ENCODE results near the gene MFRP. TPM values are rescaled to one million over a fixed set of nuclear protein-coding genes. Genes with fewer than 3 reads are reported as not detected.

MFRP gene
- total and polyA plus RNA-seq, 8 donors: not detected

- H3K9me3 ChIP-seq: no peaks in the 10 kb centered on the region
- H3K27ac ChIP-seq: peak overlapping the region in 3 of 5 donors; percentile 24 to 95 (median 90)
- peaks cover 0 to 5% (median 0%) of the 10 kb centered on the region in 3 donors for H3K27me3 ChIP-seq
- no peak for DNase-seq
- H3K4me3 ChIP-seq: no peak overlapping the region
- intact Hi-C loops (cut with DNase I; ENCODE audit: low total_unique reads): no loop called here
- peaks cover 0 to 52% (median 16%) of the 10 kb centered on the region in 4 donors for H3K4me1 ChIP-seq
- 79 to 87% (median 83%) methylated on average over 11 of the region's 11 CpGs for WGBS, 5 donors
- TF ChIP-seq CTCF (IDR thresholded peaks at IDR 0.05): no peak
- TF ChIP-seq POLR2AphosphoS5 (IDR thresholded peaks at IDR 0.05): no peak
- TF ChIP-seq POLR2A (IDR thresholded peaks at IDR 0.05): no peak
- TF ChIP-seq EP300 (IDR thresholded peaks at IDR 0.05): no peak
- H3K36me3 ChIP-seq: peaks cover 9 to 86% (median 60%) of the 10 kb centered on the region in 4 donors
These were observed 37.1 kb downstream of the MFRP start for GRCh38 chr11:119309411-119309810.

GRCh38 chr11:119307974-119308373 is 38.5 kb downstream of the MFRP start:
- no peak overlapping the region for H3K4me3 ChIP-seq
- TF ChIP-seq POLR2AphosphoS5 (IDR thresholded peaks at IDR 0.05): no peak
- no peak for TF ChIP-seq CTCF (IDR thresholded peaks at IDR 0.05)
- no peak for TF ChIP-seq POLR2A (IDR thresholded peaks at IDR 0.05)
- no peak for TF ChIP-seq EP300 (IDR thresholded peaks at IDR 0.05)
- peaks cover 0 to 42% (median 13%) of the 10 kb centered on the region in 4 donors for H3K4me1 ChIP-seq
- peak overlapping the region in 4 of 5 donors; percentile 48 to 95 (median 74) for H3K27ac ChIP-seq
- no peaks in the 10 kb centered on the region for H3K9me3 ChIP-seq
- intact Hi-C loops (cut with DNase I; ENCODE audit: low total_unique reads): no loop called here
- no peaks in the 10 kb centered on the region for H3K27me3 ChIP-seq
- DNase-seq: no peak
- peaks cover 15 to 93% (median 68%) of the 10 kb centered on the region in 4 donors for H3K36me3 ChIP-seq
- 65 to 96% (median 90%) methylated on average over 4 to 5 of the region's 5 CpGs for WGBS, 5 donors

DNA sequence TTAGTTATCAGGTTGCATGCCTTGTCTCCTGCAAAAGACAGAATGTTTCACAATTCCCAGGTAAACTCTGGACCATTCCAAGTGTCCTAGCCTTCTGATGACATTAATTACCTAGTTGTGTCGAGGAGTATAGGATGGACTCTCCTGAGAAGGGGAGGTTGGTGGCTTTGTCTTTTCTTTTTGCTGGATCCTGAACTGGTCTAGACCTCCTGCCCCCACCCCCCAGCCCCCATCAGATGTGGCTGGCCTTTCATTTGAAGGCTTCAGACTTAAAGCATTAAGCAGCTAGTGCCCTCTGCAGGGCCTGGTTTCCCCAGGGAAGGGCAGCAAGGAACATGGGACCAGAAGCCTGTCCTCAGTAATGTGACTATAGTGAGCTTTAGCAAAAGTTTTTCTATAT is 39.3 kb downstream of the MFRP start:
- Histone ChIP-seq H3K4me3 (no peak overlapping the region), H3K36me3 (peaks cover 14 to 93% (median 72%) of the 10 kb centered on the region in 4 donors), H3K4me1 (peaks cover 0 to 42% (median 13%) of the 10 kb centered on the region in 4 donors), H3K27ac (peak overlapping the region in 4 of 5 donors; percentile 48 to 95 (median 74)), H3K9me3 (no peaks in the 10 kb centered on the region), H3K27me3 (no peaks in the 10 kb centered on the region)
- WGBS, 5 donors: 56 to 96% (median 86%) methylated on average over 1 of the region's 1 CpG
- intact Hi-C loops (cut with DNase I; ENCODE audit: low total_unique reads): no loop called here
- no peak for TF ChIP-seq CTCF (IDR thresholded peaks at IDR 0.05)
- no peak for TF ChIP-seq EP300 (IDR thresholded peaks at IDR 0.05)
- TF ChIP-seq POLR2A (IDR thresholded peaks at IDR 0.05): no peak
- no peak for TF ChIP-seq POLR2AphosphoS5 (IDR thresholded peaks at IDR 0.05)
- no peak for DNase-seq

DNA sequence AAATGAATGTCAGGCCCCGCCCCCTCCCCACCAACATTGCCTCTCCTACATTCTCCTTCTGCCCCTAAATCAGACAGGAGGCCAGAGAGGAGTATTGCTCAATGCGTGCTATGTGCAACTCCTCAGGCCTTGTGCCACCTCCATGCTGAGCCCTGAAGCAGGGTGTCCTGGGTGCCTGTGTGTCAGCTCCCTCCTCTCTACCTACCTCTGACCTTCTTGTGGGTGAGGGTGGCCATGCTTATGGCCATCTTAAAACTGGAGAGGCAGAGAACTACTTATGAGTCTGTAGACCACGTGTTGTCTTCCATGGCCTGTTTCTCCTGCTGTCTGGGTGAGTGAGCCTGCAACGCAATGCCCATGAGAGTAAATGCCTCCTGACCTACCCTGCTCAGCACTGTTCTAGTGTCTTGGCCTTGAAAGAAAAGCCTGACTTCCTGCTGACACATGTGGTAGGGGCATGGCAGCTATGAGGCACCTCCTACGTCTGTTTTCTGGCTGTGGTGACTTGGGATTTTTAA is 40.1 kb downstream of the MFRP start:
- peak in 1 of 2 donors; percentile 52 for DNase-seq
- Histone ChIP-seq H3K27ac (peak overlapping the region in 4 of 5 donors; percentile 48 to 95 (median 74)), H3K4me1 (peaks cover 0 to 42% (median 15%) of the 10 kb centered on the region in 4 donors), H3K36me3 (peaks cover 13 to 93% (median 73%) of the 10 kb centered on the region in 4 donors), H3K4me3 (no peak overlapping the region), H3K27me3 (no peaks in the 10 kb centered on the region), H3K9me3 (no peaks in the 10 kb centered on the region)
- intact Hi-C loops (cut with DNase I; ENCODE audit: low total_unique reads): no loop called here
- WGBS, 5 donors: 60 to 82% (median 75%) methylated on average over 5 of the region's 5 CpGs
- no peak for TF ChIP-seq CTCF (IDR thresholded peaks at IDR 0.05)
- TF ChIP-seq POLR2AphosphoS5 (IDR thresholded peaks at IDR 0.05): peak in 2 of 3 donors; percentile 49 to 82
- no peak for TF ChIP-seq EP300 (IDR thresholded peaks at IDR 0.05)
- no peak for TF ChIP-seq POLR2A (IDR thresholded peaks at IDR 0.05)
